Measurements from ENCODE around the gene KCTD16.

DNA sequence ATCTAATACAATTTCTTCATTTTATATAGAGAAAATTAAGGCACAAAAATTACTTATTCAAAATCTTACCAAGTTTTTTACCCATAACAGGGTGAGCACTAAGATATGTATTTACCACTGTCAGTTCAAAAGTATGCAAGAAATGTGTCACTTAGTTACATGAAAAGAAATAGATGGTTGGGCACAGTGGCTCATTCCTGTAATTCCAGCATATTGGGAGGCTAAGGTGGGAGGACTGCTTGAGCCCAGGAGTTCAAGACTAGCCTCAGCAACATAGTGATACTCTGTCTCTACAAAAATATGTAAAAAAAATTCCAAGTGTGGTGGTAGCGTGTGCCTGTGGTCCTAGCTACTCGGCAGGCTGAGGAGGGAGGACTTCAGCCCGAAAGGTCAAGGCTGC, 19.6 kb upstream of the KCTD16 start:
- TF ChIP-seq, protein P1, sequence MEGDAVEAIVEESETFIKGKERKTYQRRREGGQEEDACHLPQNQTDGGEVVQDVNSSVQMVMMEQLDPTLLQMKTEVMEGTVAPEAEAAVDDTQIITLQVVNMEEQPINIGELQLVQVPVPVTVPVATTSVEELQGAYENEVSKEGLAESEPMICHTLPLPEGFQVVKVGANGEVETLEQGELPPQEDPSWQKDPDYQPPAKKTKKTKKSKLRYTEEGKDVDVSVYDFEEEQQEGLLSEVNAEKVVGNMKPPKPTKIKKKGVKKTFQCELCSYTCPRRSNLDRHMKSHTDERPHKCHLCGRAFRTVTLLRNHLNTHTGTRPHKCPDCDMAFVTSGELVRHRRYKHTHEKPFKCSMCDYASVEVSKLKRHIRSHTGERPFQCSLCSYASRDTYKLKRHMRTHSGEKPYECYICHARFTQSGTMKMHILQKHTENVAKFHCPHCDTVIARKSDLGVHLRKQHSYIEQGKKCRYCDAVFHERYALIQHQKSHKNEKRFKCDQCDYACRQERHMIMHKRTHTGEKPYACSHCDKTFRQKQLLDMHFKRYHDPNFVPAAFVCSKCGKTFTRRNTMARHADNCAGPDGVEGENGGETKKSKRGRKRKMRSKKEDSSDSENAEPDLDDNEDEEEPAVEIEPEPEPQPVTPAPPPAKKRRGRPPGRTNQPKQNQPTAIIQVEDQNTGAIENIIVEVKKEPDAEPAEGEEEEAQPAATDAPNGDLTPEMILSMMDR (IDR thresholded peaks at IDR 0.05): no peak
- no peak for TF ChIP-seq POLR2A (IDR thresholded peaks at IDR 0.05)

Measured in uterus (tissue), 2 donors.